Skeletal muscle tissue (tissue), 4 donors: ENCODE measurements around the gene BAZ1A. TPM values are rescaled to one million over a fixed set of nuclear protein-coding genes. Genes with fewer than 3 reads are reported as not detected.
"Not testable (repeated sequence)": the region's sequence is repeated elsewhere in the genome, so short reads cannot be mapped to it uniquely, and the experiment has no call there.

Experiments used
- H3K27ac ChIP-seq: one replicate; pipeline ENCODE4 v1.7.0; 2013; ENCODE audit warnings: mild to moderate bottlenecking, low read depth, low read length, inconsistent platforms
- H3K27me3 ChIP-seq, 3 donors: one replicate each; pipeline ENCODE4 v1.7.0; 2013; ENCODE audit warnings: low read length in 3 of 3; ENCODE audit not compliant: control insufficient read depth in 3 of 3, insufficient read depth in 3 of 3
- H3K36me3 ChIP-seq, 3 donors: one replicate each; pipeline ENCODE4 v1.7.0; 2013; ENCODE audit warnings: low read length in 3 of 3; ENCODE audit not compliant: control insufficient read depth in 3 of 3, insufficient read depth in 3 of 3
- H3K4me1 ChIP-seq, 3 donors: one replicate each; pipeline ENCODE4 v1.7.0; 2013; ENCODE audit warnings: low read length in 3 of 3, mild to moderate bottlenecking in 3 of 3; ENCODE audit not compliant: control insufficient read depth in 3 of 3, insufficient read depth in 3 of 3
- H3K4me3 ChIP-seq, 3 donors: one replicate each; pipeline ENCODE4 v1.7.0; 2013; ENCODE audit warnings: low read length in 3 of 3
- H3K9ac ChIP-seq, 3 donors: one replicate each; pipeline ENCODE4 v1.7.0; 2013; ENCODE audit warnings: low read length in 3 of 3, mild to moderate bottlenecking in 3 of 3, moderate library complexity in 2 of 3, low read depth in 1 of 3
- H3K9me3 ChIP-seq, 3 donors: one replicate each; pipeline ENCODE4 v1.7.0; 2013; ENCODE audit warnings: low read length in 3 of 3; ENCODE audit not compliant: control insufficient read depth in 3 of 3
- total RNA-seq: library from RNA; depleted of rRNA; stranded (reverse); fragments of >200 nt; gene quantifications from one replicate; pipeline ENCODE4 v1.2.3, GENCODE V29; 2014
- donor health status: Osteomylitis.

The BAZ1A gene
- total RNA-seq, 1 donor from 2014 or later = 19.3 TPM

DNA sequence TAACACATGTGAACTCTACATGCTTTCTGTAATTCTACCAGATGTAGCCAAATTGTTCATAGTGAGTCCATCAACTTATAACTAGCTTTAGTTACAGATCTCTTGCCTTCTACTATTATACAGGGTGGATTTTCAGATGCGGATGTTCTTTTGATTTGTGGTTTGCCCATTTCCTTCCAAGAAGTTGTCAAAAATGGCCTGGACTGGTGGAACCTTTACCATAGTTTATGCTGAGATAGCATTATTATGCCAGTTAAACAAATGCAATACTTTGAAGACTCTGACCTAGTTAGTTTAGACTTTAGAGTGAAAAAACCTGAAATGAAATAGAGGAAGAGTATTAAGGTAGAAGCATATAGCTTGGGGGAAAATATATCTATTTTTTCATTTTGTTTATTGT is 133.3 kb downstream of the BAZ1A start:
- no peak overlapping the region for H3K27ac ChIP-seq
- H3K9me3 ChIP-seq = no peaks in the 10 kb centered on the region
- no peak overlapping the region for H3K9ac ChIP-seq
- no peaks in the 10 kb centered on the region for H3K27me3 ChIP-seq
- H3K4me1 ChIP-seq = no peaks in the 10 kb centered on the region
- no peak overlapping the region for H3K4me3 ChIP-seq
- no peaks in the 10 kb centered on the region for H3K36me3 ChIP-seq

GRCh38 chr14:34740139-34740538 is 135.0 kb downstream of the BAZ1A start:
- H3K9me3 ChIP-seq = not testable (repeated sequence)

GRCh38 chr14:34737079-34737478 is 138.1 kb downstream of the BAZ1A start:
- H3K27ac ChIP-seq, H3K9me3 ChIP-seq, H3K9ac ChIP-seq, H3K4me1 ChIP-seq, H3K27me3 ChIP-seq, H3K36me3 ChIP-seq, H3K4me3 ChIP-seq: not testable (repeated sequence)

More at GRCh38 chr14:34740139-34740538, 135.0 kb downstream of the BAZ1A start:
- H3K36me3 ChIP-seq, H3K4me3 ChIP-seq, H3K27me3 ChIP-seq, H3K4me1 ChIP-seq, H3K27ac ChIP-seq, H3K9ac ChIP-seq: not testable (repeated sequence)

DNA sequence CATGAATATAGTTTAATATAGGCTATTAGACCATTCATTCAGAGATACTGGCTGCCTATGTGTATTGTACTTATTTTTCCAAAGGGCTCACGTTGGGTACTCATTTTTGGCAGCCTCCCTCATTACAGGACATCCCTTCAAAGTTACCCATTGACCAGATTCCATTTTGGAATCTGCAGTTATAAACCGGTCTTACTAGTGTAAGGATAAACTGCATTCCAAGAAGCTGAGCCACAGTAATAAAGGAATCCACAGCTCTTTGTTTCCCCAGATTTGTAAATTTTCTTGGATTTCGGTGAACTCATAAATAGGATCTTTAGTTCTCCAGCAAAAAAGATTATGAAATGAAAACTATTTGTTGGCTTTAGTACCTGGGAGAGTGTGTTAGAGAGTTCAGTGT is 141.9 kb downstream of the BAZ1A start:
- Histone ChIP-seq H3K4me3 (no peak overlapping the region), H3K9me3 (no peaks in the 10 kb centered on the region), H3K4me1 (no peaks in the 10 kb centered on the region), H3K27me3 (no peaks in the 10 kb centered on the region), H3K27ac (no peak overlapping the region), H3K9ac (no peak overlapping the region), H3K36me3 (no peaks in the 10 kb centered on the region)

DNA sequence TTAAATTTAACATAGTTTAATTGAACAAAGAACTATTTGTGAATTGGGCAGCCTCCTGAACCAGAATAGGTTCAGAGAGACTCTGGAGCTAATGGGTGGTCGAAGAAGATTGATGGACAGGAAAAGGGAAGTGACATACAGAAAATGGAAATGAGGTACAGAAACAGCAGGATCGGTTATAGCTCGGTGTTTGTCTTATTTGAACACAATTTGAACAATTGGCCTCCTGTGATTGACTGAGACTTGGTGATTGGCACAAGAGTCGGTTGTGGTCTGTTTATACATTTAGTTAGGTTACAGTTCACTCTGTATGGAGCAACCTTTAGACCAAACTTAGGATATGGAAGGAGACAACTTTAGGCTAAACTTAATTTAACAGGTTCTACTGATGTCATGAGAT is 142.4 kb downstream of the BAZ1A start:
- Histone ChIP-seq H3K36me3 (no peaks in the 10 kb centered on the region), H3K9ac (no peak overlapping the region), H3K27ac (no peak overlapping the region), H3K4me1 (no peaks in the 10 kb centered on the region), H3K4me3 (no peak overlapping the region), H3K9me3 (no peaks in the 10 kb centered on the region), H3K27me3 (no peaks in the 10 kb centered on the region)

GRCh38 chr14:34723867-34724266 is 151.3 kb downstream of the BAZ1A start:
- Histone ChIP-seq H3K4me1 (peaks cover 0 to 5% (median 0%) of the 10 kb centered on the region in 3 donors), H3K27me3 (no peaks in the 10 kb centered on the region), H3K9me3 (no peaks in the 10 kb centered on the region), H3K27ac (no peak overlapping the region), H3K9ac (no peak overlapping the region), H3K4me3 (no peak overlapping the region), H3K36me3 (no peaks in the 10 kb centered on the region)

DNA sequence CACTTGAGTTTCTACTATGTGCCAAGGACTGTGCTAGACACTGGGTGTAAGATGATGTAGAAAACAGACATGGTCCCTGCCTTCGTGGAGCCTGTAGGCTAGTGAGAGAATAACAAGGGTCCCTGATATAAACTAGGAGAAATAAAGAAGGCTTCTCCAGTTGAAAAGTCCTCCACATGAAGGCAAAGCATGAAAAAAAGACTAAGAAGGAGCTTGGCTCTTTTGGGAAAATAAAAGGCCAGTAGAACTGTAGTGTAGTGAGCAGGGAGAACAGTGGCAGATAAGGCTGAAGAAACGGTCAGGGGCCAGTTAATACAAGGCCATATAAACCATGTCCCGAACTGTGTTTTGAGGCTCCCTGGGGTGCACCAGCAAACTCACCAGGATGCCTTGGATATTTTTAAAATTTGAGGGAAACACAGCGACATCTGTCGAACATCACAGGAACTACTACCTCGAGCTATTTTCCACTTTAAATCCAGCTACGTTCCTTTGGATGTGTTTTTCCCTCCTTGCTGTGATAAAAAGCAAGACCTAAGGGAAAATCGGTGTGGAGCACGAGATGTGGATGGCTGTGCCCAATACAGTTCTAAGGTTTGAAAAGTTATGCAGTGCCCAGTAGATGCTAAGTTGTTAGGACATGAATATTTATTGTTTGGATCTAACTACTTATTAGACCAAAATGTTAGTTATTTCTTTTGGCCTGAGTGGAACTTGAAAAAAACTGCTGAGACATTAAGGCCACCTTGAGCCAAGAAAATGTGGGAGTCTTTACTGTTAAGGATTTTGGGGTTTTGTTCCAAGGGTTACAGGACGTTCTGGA is 152.2 kb downstream of the BAZ1A start:
- Histone ChIP-seq H3K36me3 (no peaks in the 10 kb centered on the region), H3K9ac (peak overlapping the region in 1 of 3 donors; percentile 38), H3K4me1 (peaks cover 0 to 5% (median 0%) of the 10 kb centered on the region in 3 donors), H3K4me3 (peak overlapping the region in 1 of 3 donors; percentile 35), H3K27ac (no peak overlapping the region), H3K9me3 (no peaks in the 10 kb centered on the region), H3K27me3 (no peaks in the 10 kb centered on the region)

DNA sequence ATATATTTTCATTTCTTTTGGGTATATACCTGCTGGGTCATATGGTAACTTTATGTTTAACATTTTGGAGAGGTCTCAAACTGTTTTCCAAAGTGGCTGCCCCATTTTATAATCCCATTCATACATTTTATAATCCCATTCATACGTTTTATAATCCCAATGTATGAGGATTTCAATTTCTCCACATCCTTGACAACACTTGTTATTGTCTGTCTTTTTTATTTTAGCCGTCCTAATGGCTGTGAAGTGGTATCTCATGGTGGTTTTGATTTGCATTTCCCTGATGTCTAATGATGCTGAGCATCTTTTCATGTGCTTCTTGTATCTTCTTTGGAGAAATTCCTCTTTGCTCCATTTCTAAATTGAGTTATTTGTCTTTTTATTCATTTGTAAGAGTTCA is 154.0 kb downstream of the BAZ1A start:
- Histone ChIP-seq H3K36me3 (no peaks in the 10 kb centered on the region), H3K9me3 (no peaks in the 10 kb centered on the region), H3K27me3 (no peaks in the 10 kb centered on the region), H3K27ac (no peak overlapping the region), H3K9ac (no peak overlapping the region), H3K4me1 (peaks cover 0 to 5% (median 0%) of the 10 kb centered on the region in 3 donors), H3K4me3 (no peak overlapping the region)

- H3K4me3 ChIP-seq = no peak overlapping the region
- H3K9me3 ChIP-seq = no peaks in the 10 kb centered on the region
- no peak overlapping the region for H3K9ac ChIP-seq
- no peaks in the 10 kb centered on the region for H3K36me3 ChIP-seq
- no peaks in the 10 kb centered on the region for H3K27me3 ChIP-seq
- H3K4me1 ChIP-seq = peaks cover 0 to 8% (median 4%) of the 10 kb centered on the region in 3 donors
- no peak overlapping the region for H3K27ac ChIP-seq
Measured at GRCh38 chr14:34718750-34719304, 156.3 kb downstream of the BAZ1A start.

GRCh38 chr14:34715127-34715863 is 159.9 kb downstream of the BAZ1A start:
- Histone ChIP-seq H3K9ac (peak overlapping the region; percentile 80 to 93 (median 92)), H3K9me3 (no peaks in the 10 kb centered on the region), H3K4me3 (peak overlapping the region; percentile 74 to 84 (median 76)), H3K4me1 (peaks cover 7 to 14% (median 9%) of the 10 kb centered on the region in 3 donors), H3K27ac (peak overlapping the region; percentile 86), H3K27me3 (no peaks in the 10 kb centered on the region), H3K36me3 (peaks cover 4 to 11% (median 10%) of the 10 kb centered on the region in 3 donors)
